Hematopoietic multipotent progenitor cell treated with erythropoietin and hydrocortisone succinate and interleukin-3 and kit ligand, for 4 days (in vitro differentiated cells): ENCODE results near the gene FOXA3.
A peak's percentile ranks its signal among the peaks of the same experiment; 100 is the strongest.

Source experiments
- DNase-seq: peaks from one replicate; pipeline ENCODE4 v3.0.0-alpha.2; 2015

FOXA3 gene

GRCh38 chr19:45876411-45877197, 12.5 kb downstream of the FOXA3 start:
- peak; percentile 71 for DNase-seq

GRCh38 chr19:45878043-45878794, 14.1 kb downstream of the FOXA3 start:
- DNase-seq, result no peak

GRCh38 chr19:45879055-45879454, 14.9 kb downstream of the FOXA3 start:
- no peak for DNase-seq

GRCh38 chr19:45879971-45880370, 15.8 kb downstream of the FOXA3 start:
- no peak for DNase-seq

GRCh38 chr19:45881082-45881908, 17.2 kb downstream of the FOXA3 start:
- DNase-seq, result no peak

- no peak for DNase-seq
Measured at GRCh38 chr19:45881909-45882528, 17.9 kb downstream of the FOXA3 start.

GRCh38 chr19:45882652-45883585, 18.8 kb downstream of the FOXA3 start:
- DNase-seq, result peak; percentile 95

- no peak for DNase-seq
Measured at GRCh38 chr19:45883586-45883880, 19.4 kb downstream of the FOXA3 start.

- no peak for DNase-seq
Measured at GRCh38 chr19:45883881-45884681, 20.0 kb downstream of the FOXA3 start.

GRCh38 chr19:45884682-45885555, 20.8 kb downstream of the FOXA3 start:
- DNase-seq, result peak; percentile 61

GRCh38 chr19:45885556-45886426, 21.7 kb downstream of the FOXA3 start, which contains the start of gene IRF2BP1:
Gene IRF2BP1 (minus strand): TSS chr19:45886141. CDS start chr19:45885774, 367 bp downstream.
- peak; percentile 97 for DNase-seq

GRCh38 chr19:45886427-45887199, 22.5 kb downstream of the FOXA3 start:
- DNase-seq, result peak; percentile 97

GRCh38 chr19:45887200-45887710, 23.1 kb downstream of the FOXA3 start:
- no peak for DNase-seq

GRCh38 chr19:45889210-45889885, 25.2 kb downstream of the FOXA3 start:
- DNase-seq, result peak; percentile 60

- no peak for DNase-seq
Measured at GRCh38 chr19:45890877-45891276, 26.8 kb downstream of the FOXA3 start.

GRCh38 chr19:45895519-45895972, 31.4 kb downstream of the FOXA3 start:
- DNase-seq, result no peak
